Embryonic facial prominence (tissue), 1 donor: Measurements from ENCODE around the gene SSH2.

ENCODE experiments used
- DNase-seq: peaks from one replicate; pipeline ENCODE4 v3.0.0-alpha.2; 2016; ENCODE audit errors: extremely low spot score

The SSH2 gene

GRCh38 chr17:29589524-29590410 is 340.3 kb downstream of the SSH2 start, which contains the start of gene GIT1:
GIT1 (minus strand) TSS chr17:29589648; CDS start chr17:29589378, 270 bp downstream.
- DNase-seq: peak; percentile 73

- DNase-seq: no peak
Measured at GRCh38 chr17:29588562-29589411, 341.2 kb downstream of the SSH2 start.

GRCh38 chr17:29588017-29588561 is 341.9 kb downstream of the SSH2 start:
- no peak for DNase-seq

GRCh38 chr17:29587591-29587990 is 342.4 kb downstream of the SSH2 start:
- DNase-seq: no peak

- no peak for DNase-seq
Measured at GRCh38 chr17:29586676-29587469, 343.2 kb downstream of the SSH2 start.

- DNase-seq: no peak
Measured at GRCh38 chr17:29585080-29585751, 344.8 kb downstream of the SSH2 start.

GRCh38 chr17:29584452-29585079 is 345.5 kb downstream of the SSH2 start:
- DNase-seq: no peak

- no peak for DNase-seq
Measured at GRCh38 chr17:29583324-29584248, 346.4 kb downstream of the SSH2 start.

- DNase-seq: no peak
Measured at GRCh38 chr17:29582772-29583171, 347.3 kb downstream of the SSH2 start.

GRCh38 chr17:29582254-29582765 is 347.7 kb downstream of the SSH2 start:
- no peak for DNase-seq

- no peak for DNase-seq
Measured at GRCh38 chr17:29581583-29582253, 348.3 kb downstream of the SSH2 start.

- no peak for DNase-seq
Measured at GRCh38 chr17:29579866-29580771, 349.9 kb downstream of the SSH2 start.

- no peak for DNase-seq
Measured at GRCh38 chr17:29578626-29579485, 351.2 kb downstream of the SSH2 start.

GRCh38 chr17:29577385-29578211 is 352.4 kb downstream of the SSH2 start:
- no peak for DNase-seq

- no peak for DNase-seq
Measured at GRCh38 chr17:29577001-29577370, 353.0 kb downstream of the SSH2 start.
